Thoracic aorta (tissue), 2 donors: ENCODE measurements around the gene CCR5. TPM values are rescaled to one million over a fixed set of nuclear protein-coding genes. Genes with fewer than 3 reads are reported as not detected.

ENCODE experiments used
- ATAC-seq: fragments of 150-250 bp; one replicate; pipeline ENCODE4 v1.8.0; 2017; ENCODE audit warnings: low read depth; ENCODE audit not compliant: insufficient number of reproducible peaks, low FRiP score
- DNase-seq: peaks from one replicate; pipeline ENCODE4 v3.0.0-alpha.2; 2020; ENCODE audit warnings: low spot score
- H3K27ac ChIP-seq, 2 donors: fragments of 200-600 bp; sonication (generic); 1 replicate in 1 of 2; 2 replicates in 1 of 2; pipeline ENCODE4 v1.5.1; 2016; ENCODE audit warnings: mild to moderate bottlenecking in 2 of 2, moderate library complexity in 2 of 2
- H3K27me3 ChIP-seq: fragments of 200-600 bp; sonication (generic); replicated peaks from 2 replicates; pipeline ENCODE4 v1.6.0; 2016; ENCODE audit warnings: mild to moderate bottlenecking; ENCODE audit not compliant: insufficient read depth
- H3K36me3 ChIP-seq: fragments of 200-600 bp; sonication (generic); one replicate; pipeline ENCODE4 v1.5.1; 2016
- H3K4me1 ChIP-seq, 2 donors: fragments of 200-600 bp; sonication (generic); 1 replicate in 1 of 2; 2 replicates in 1 of 2; pipeline versions ENCODE4 v1.5.1 to v1.6.0; 2016; ENCODE audit warnings: low read depth in 2 of 2, mild to moderate bottlenecking in 1 of 2; ENCODE audit not compliant: control insufficient read depth in 1 of 2
- H3K4me3 ChIP-seq: fragments of 200-600 bp; sonication (generic); 2 replicates; pipeline ENCODE4 v1.5.1; 2016; ENCODE audit warnings: mild to moderate bottlenecking
- H3K9me3 ChIP-seq: fragments of 200-600 bp; sonication (generic); 2 replicates; pipeline ENCODE4 v1.5.1; 2016
- CTCF ChIP-seq: fragments of 200-600 bp; sonication (generic); IDR thresholded peaks from one replicate; pipeline ENCODE4 v1.5.1; 2019; ENCODE audit warnings: antibody characterized with exemption
- total RNA-seq, 2 donors: library from RNA; depleted of rRNA; stranded (reverse); fragments of >200 nt; gene quantifications; one replicate each; pipeline versions ENCODE4 v1.1.0 to v1.2.3, GENCODE V29; 2016

CCR5 gene
- total RNA-seq, 2 donors from 2014 or later: 0.95 to 3.6 TPM

- Histone ChIP-seq H3K27ac (no peak overlapping the region), H3K4me1 (no peaks in the 10 kb centered on the region), H3K36me3 (no peaks in the 10 kb centered on the region), H3K27me3 (no peaks in the 10 kb centered on the region), H3K9me3 (no peaks in the 10 kb centered on the region), H3K4me3 (peak overlapping the region; percentile 29)
- no peak for TF ChIP-seq CTCF
- DNase-seq (no peak), ATAC-seq (no peak)
Observed at GRCh38 chr3:46371519-46372340, 984 bp downstream of the CCR5 start.

GRCh38 chr3:46372492-46373359 lies 2.0 kb downstream of the CCR5 start:
- Histone ChIP-seq H3K36me3 (no peaks in the 10 kb centered on the region), H3K4me1 (no peaks in the 10 kb centered on the region), H3K4me3 (no peak overlapping the region), H3K27me3 (no peaks in the 10 kb centered on the region), H3K27ac (no peak overlapping the region), H3K9me3 (no peaks in the 10 kb centered on the region)
- no peak for TF ChIP-seq CTCF
- ATAC-seq (no peak), DNase-seq (no peak)

- no peak for TF ChIP-seq CTCF
- Histone ChIP-seq H3K4me3 (no peak overlapping the region), H3K27ac (no peak overlapping the region), H3K36me3 (no peaks in the 10 kb centered on the region), H3K4me1 (no peaks in the 10 kb centered on the region), H3K27me3 (no peaks in the 10 kb centered on the region), H3K9me3 (no peaks in the 10 kb centered on the region)
- ATAC-seq: no peak
- DNase-seq: no peak
Observed at GRCh38 chr3:46374755-46375154, 4.0 kb downstream of the CCR5 start.

- no peak for TF ChIP-seq CTCF
Observed at GRCh38 chr3:46375218-46375617, 4.5 kb downstream of the CCR5 start.

GRCh38 chr3:46375814-46376213 lies 5.1 kb downstream of the CCR5 start:
- no peak for ATAC-seq
- no peak overlapping the region for H3K4me3 ChIP-seq

More at GRCh38 chr3:46375218-46375617, 4.5 kb downstream of the CCR5 start:
- Histone ChIP-seq H3K36me3 (no peaks in the 10 kb centered on the region), H3K27ac (no peak overlapping the region), H3K27me3 (no peaks in the 10 kb centered on the region), H3K4me1 (no peaks in the 10 kb centered on the region), H3K4me3 (no peak overlapping the region), H3K9me3 (no peaks in the 10 kb centered on the region)
- ATAC-seq: no peak
- DNase-seq: no peak

More at GRCh38 chr3:46375814-46376213, 5.1 kb downstream of the CCR5 start:
- H3K9me3 ChIP-seq: no peaks in the 10 kb centered on the region
- no peak overlapping the region for H3K27ac ChIP-seq
- no peak for TF ChIP-seq CTCF
- no peak for DNase-seq
- H3K27me3 ChIP-seq: no peaks in the 10 kb centered on the region
- H3K36me3 ChIP-seq: no peaks in the 10 kb centered on the region
- H3K4me1 ChIP-seq: peaks cover 4% of the 10 kb centered on the region in 2 donors
